GM12874 (cell line): Measurements from ENCODE around the gene LRRC45.

Experiments used
- CTCF ChIP-seq: IDR thresholded peaks from 2 replicates; pipeline ENCODE4 v1.5.1; 2011; ENCODE audit warnings: low read depth, mild to moderate bottlenecking, control low read depth, low read length, moderate library complexity; ENCODE audit not compliant: insufficient read depth

LRRC45 gene

GRCh38 chr17:82060614-82061013 is 37.5 kb downstream of the LRRC45 start:
- TF ChIP-seq CTCF = no peak

DNA sequence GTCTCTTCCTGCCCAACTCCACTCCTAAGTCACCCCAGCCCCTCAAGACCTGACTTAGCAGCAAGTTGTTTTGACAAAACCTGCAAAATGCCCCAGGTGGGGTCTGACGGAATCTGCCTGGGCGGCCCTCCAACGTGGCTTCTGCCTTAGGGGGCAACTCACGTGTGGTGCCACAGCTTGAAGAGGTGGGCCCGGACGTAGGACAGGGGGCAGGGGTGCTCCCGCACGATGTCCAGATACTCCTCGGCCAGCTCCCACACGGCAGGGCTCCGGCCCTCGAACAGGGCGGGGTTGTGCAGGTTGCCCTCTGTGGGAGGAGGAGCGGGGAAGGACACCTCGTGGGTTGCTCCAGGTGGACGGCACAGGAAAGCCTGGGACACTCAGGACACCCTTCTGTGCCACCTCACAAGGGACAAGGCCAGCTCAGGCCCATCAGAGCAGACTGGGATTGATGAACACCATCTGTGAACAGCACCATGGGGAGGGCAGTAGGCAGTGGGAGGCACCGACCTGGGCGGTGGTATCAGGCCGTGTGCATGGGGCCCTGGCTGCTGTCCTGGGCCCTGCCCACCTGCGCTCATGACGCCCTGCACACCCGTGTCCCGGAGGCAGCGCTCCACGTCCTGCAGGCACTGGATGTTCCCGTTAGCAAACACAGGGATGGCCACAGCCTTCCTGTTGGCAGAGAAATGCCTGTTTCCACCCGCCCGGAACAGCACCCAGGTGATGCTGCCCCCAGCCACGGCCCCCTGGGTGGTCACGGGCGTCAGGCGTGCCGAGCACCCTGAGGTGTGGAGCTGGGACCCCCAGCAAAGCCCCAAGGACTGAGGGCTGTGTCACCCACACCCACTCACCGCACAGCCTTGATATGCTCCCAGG is 38.2 kb downstream of the LRRC45 start:
- TF ChIP-seq CTCF = no peak

GRCh38 chr17:82062076-82062983 is 39.2 kb downstream of the LRRC45 start:
- no peak for TF ChIP-seq CTCF

DNA sequence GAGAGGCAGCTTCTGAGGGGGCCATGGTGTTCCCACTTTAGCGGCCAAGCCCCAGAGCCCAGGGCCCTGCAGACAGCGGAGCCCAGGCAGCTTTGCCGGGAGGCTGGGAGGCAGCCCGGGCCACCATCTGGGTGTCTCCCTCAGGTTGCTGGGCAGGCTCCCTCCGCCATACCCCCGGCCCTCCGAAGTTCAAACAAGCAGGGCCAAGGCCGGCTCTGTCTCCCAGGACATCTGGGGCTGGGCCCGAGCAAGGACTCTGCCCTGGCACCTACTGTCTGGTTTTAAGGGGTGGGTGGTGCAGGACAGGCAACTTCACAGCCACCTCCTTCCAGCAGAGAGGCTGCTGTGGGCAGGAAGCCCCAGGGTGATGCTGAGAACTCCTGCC is 39.9 kb downstream of the LRRC45 start:
- TF ChIP-seq CTCF = no peak

GRCh38 chr17:82063424-82064415 is 40.6 kb downstream of the LRRC45 start:
- TF ChIP-seq CTCF = no peak

DNA sequence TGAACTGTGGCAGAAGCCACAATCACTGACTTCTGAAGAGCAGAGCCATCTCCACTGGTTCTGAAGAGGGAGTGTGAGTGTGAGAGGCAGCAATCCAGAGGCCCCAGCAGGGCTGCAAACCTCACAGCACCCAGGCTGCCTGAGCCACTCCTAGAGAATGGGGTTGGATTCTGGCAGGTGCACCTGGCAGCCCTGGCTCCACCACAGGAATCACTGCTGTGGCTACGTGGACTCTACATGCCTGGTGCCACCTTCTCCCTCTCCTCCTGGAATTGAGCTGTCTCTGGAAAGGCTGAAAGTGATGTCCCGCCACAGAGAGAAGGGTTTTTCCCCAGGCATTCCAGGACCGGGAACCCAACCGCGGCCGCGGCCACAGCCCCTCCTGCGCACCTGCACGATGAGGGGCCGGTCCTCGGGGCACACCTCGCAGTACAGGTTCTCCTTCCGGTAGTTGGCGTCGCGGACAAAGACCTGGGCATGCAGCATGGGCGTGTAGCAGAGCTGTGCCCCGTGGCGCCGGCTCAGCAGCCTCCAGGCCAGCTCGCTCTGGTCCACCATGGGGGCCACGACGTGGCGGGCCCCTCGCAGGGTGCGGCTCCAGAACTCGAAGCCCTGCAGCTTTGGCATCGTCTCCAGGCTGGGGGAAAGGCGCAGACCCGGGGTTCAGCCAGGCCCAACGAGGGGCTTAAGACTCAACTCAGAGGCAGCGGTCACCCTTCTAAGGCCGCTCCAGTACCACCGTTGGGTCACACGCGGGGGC is 41.5 kb downstream of the LRRC45 start:
- TF ChIP-seq CTCF = no peak
